HepG2 (cell line): Measurements from ENCODE around the gene PKP1. TPM values are rescaled to one million over a fixed set of nuclear protein-coding genes. Genes with fewer than 3 reads are reported as not detected.

Experiments
- ATAC-seq: fragments of 200-7000 bp; cut with Tn5 transposase; 3 replicates; pipeline ENCODE4 v1.9.1; 2020; ENCODE audit warnings: mild to moderate bottlenecking, moderate library complexity
- BruUV-seq: library from RNA; stranded (reverse); fragments of 400-500 nt; replicated peaks from 2 replicates; lab custom pipeline; 2021; lab: Mats Ljungman, UMichigan
- CTCF ChIA-PET: fragments of 300-600 bp; formaldehyde crosslinking; extraction: SDS; loops from one replicate; lab custom pipeline; 2021; ENCODE audit warnings: low total read pairs, inconsistent platforms, low intra/inter-chr PET ratio; lab: Yijun Ruan, JAX
- POLR2A ChIA-PET: fragments of 350-600 bp; sonication (Branson Sonifier 250); formaldehyde crosslinking; loops from one replicate; lab custom pipeline; 2020; ENCODE audit warnings: antibody characterized with exemption, inconsistent platforms; lab: Yijun Ruan, JAX
- DNase-seq: peaks from one replicate; pipeline ENCODE4 v3.0.0-alpha.2; 2015; ENCODE audit warnings: low spot score
- FAIRE-seq: peaks from 3 replicates; lab custom pipeline; 2011; peaks lifted over from hg19 to GRCh38; lab: Jason Lieb, UNC
- H2AFZ ChIP-seq: one replicate; pipeline ENCODE4 v1.6.1; 2011; ENCODE audit warnings: low read length, inconsistent platforms
- H3K27ac ChIP-seq: fragments of 300-600 bp; 3 replicates; pipeline ENCODE4 v1.8.0; 2011; ENCODE audit warnings: mixed run types, mild to moderate bottlenecking, mixed read lengths, low read length, inconsistent platforms; ENCODE audit not compliant: insufficient read depth; ENCODE audit errors: extremely low read length
- H3K27me3 ChIP-seq, 2 experiments: fragments of 200-600 bp in 1 of 2; 2 replicates in 1 of 2; 3 replicates in 1 of 2; pipeline versions ENCODE4 v1.6.0 to v1.8.0; 2011; ENCODE audit warnings: low read length in 2 of 2, mild to moderate bottlenecking in 2 of 2, moderate library complexity in 2 of 2, inconsistent platforms in 1 of 2; ENCODE audit not compliant: insufficient read depth in 2 of 2, control insufficient read depth in 1 of 2
- H3K36me3 ChIP-seq, 2 experiments: fragments of 200-600 bp in 1 of 2; replicated peaks in 1 of 2; 2 replicates in 1 of 2; 3 replicates in 1 of 2; pipeline versions ENCODE4 v1.5.1 to v1.8.0; 2011; ENCODE audit warnings: low read length in 2 of 2, inconsistent platforms in 1 of 2; ENCODE audit not compliant: insufficient read depth in 2 of 2, control insufficient read depth in 1 of 2
- H3K4me1 ChIP-seq: 2 replicates; pipeline ENCODE4 v1.5.1; 2012; ENCODE audit warnings: low read length, inconsistent platforms; ENCODE audit not compliant: insufficient read depth
- H3K4me2 ChIP-seq: 2 replicates; pipeline ENCODE4 v1.6.0; 2011; ENCODE audit warnings: low read depth, low read length, inconsistent platforms
- H3K4me3 ChIP-seq, 3 experiments: fragments of 200-600 bp in 1 of 3; sonication (generic), shearing (Covaris generic) in 1 of 3; replicated peaks in 1 of 3; 2 replicates each; pipeline ENCODE4 v1.5.1; 2011 to 2016; ENCODE audit warnings: low read length in 3 of 3, inconsistent platforms in 2 of 3, low read depth in 2 of 3, mild to moderate bottlenecking in 2 of 3, control low read depth in 1 of 3, mixed read lengths in 1 of 3; ENCODE audit not compliant: insufficient read depth in 1 of 3
- H3K79me2 ChIP-seq: one replicate; pipeline ENCODE4 v1.6.1; 2011; ENCODE audit warnings: low read length, inconsistent platforms; ENCODE audit not compliant: insufficient read depth
- H3K9ac ChIP-seq: 2 replicates; pipeline ENCODE4 v1.6.0; 2011; ENCODE audit warnings: mild to moderate bottlenecking, low read depth, low read length, inconsistent platforms; ENCODE audit not compliant: insufficient read depth
- H3K9me3 ChIP-seq: 2 replicates; pipeline ENCODE4 v1.5.1; 2012; ENCODE audit warnings: mild to moderate bottlenecking, low read length
- H4K20me1 ChIP-seq: 2 replicates; pipeline ENCODE4 v1.6.0; 2011; ENCODE audit warnings: inconsistent platforms, mild to moderate bottlenecking, low read length, moderate library complexity; ENCODE audit not compliant: insufficient read depth
- BORCS8-MEF2B ChIP-seq: sonication (generic); formaldehyde crosslinking; IDR thresholded peaks from 2 replicates; pipeline ENCODE4 v1.8.0; 2022; ENCODE audit warnings: mild to moderate bottlenecking, missing genetic modification reagents
- GLMP ChIP-seq: sonication (generic); formaldehyde crosslinking; IDR thresholded peaks from 2 replicates; pipeline ENCODE4 v1.9.0; 2021; ENCODE audit warnings: missing genetic modification reagents, mild to moderate bottlenecking, borderline replicate concordance
- KLF12 ChIP-seq: sonication (generic); formaldehyde crosslinking; IDR thresholded peaks from 2 replicates; pipeline ENCODE4 v1.4.0; 2020; ENCODE audit warnings: missing genetic modification reagents, borderline replicate concordance
- NCOA2 ChIP-seq: sonication (generic); formaldehyde crosslinking; IDR thresholded peaks from 2 replicates; pipeline ENCODE4 v1.8.0; 2022; ENCODE audit warnings: inconsistent platforms
- NFAT5 ChIP-seq: sonication (generic); formaldehyde crosslinking; IDR thresholded peaks from 2 replicates; pipeline ENCODE4 v1.4.0; 2020; ENCODE audit warnings: missing genetic modification reagents
- SMYD3 ChIP-seq: sonication (generic); formaldehyde crosslinking; IDR thresholded peaks from 2 replicates; pipeline ENCODE4 v1.8.1; 2023; ENCODE audit warnings: mild to moderate bottlenecking, missing genetic modification reagents
- SNAPC2 ChIP-seq: sonication (generic); formaldehyde crosslinking; IDR thresholded peaks from 2 replicates; pipeline ENCODE4 v1.8.1; 2022; ENCODE audit warnings: mild to moderate bottlenecking, missing genetic modification reagents
- ZNF792 ChIP-seq: IDR thresholded peaks from 2 replicates; pipeline ENCODE4 v1.6.1; 2016
- WGBS: methylation state at CpG from one replicate; pipeline ENCODE4 v1.1.6; 2017; ENCODE audit warnings: low lambda C conversion rate; 5-methylcytosine and 5-hydroxymethylcytosine counted together
- in situ Hi-C: cut with HindIII; loops from 2 replicates; pipeline ENCODE4 v1.10.0; 2017; ENCODE audit warnings: low pct_unique_long_range_greater_than_20kb; ENCODE audit not compliant: extremely low pct_ligation_motif_present
- intact Hi-C: fragments of 100-400 bp; cut with micrococcal nuclease; formaldehyde crosslinking; loops from one replicate; pipeline ENCODE4 v1.10.0; 2022; ENCODE audit not compliant: unreplicated experiment
- polyA plus RNA-seq, 8 experiments: library from polyadenylated mRNA; depleted of rRNA in 3 of 8; stranded (reverse) in 7 of 8; unstranded in 1 of 8; fragments of >200 nt; fragmentation: Illumina TruSeq in 4 of 8; extraction: Trizol in 4 of 8; gene quantifications; 2 replicates each; pipeline versions ENCODE4 v1.2.1 to v1.2.3, GENCODE V29; 2011 to 2016; ENCODE audit warnings: low read depth in 4 of 8, missing spikeins in 1 of 8, mixed read lengths in 1 of 8; ENCODE audit not compliant: insufficient read depth in 1 of 8
- total RNA-seq, 5 experiments: library from RNA; depleted of rRNA; stranded (reverse); fragments of >200 nt; fragmentation: Illumina TruSeq; extraction: Trizol; gene quantifications; 2 replicates each; pipeline ENCODE4 v1.2.3, GENCODE V29; 2016; ENCODE audit warnings: low read depth in 1 of 5

Gene PKP1
- total and polyA plus RNA-seq, 2 of the 13 experiments (the other 11 are each of a cell fraction or from before 2014, with no cell fraction given), result not detected

- TF ChIP-seq NFAT5 (CRISPR knock-in tag), result no peak
Observed at GRCh38 chr1:201376464-201377374, 93.4 kb downstream of the PKP1 start (continued).

- Histone ChIP-seq H4K20me1 (no peaks in the 10 kb centered on the region), H3K9ac (no peak within 1 kb of the TSS), H3K9me3 (no peaks in the 10 kb centered on the region), H3K27ac (no peak within 1 kb of the TSS), H3K27me3 (peaks cover 0 to 29% of the 10 kb centered on the region in 2 experiments; a peak in 3 of 5 replicates), H3K4me1 (no peaks in the 10 kb centered on the region), H3K4me2 (no peak within 1 kb of the TSS), H3K79me2 (no peaks in the 10 kb centered on the region), H3K36me3 (no peaks in the 10 kb centered on the region), H3K4me3 (no peak within 1 kb of the TSS), H2AFZ (no peak within 1 kb of the TSS)
- no TSS peak for BruUV-seq
- DNase-seq (no peak), ATAC-seq (no peak), FAIRE-seq (no peak)
- ChIA-PET POLR2A (no interaction called here), CTCF (interaction anchor here (1.5 kb wide), 1 partner anchor 31 kb away, joined by 5 read pairs; no protein-coding TSS in a partner anchor)
- TF ChIP-seq NCOA2 (CRISPR knock-in tag) (no peak), KLF12 (CRISPR knock-in tag) (no peak), GLMP (no peak), BORCS8-MEF2B (CRISPR knock-in tag) (no peak), SNAPC2 (no peak), SMYD3 (CRISPR knock-in tag) (no peak), ZNF792 (CRISPR knock-in tag) (no peak)
- intact Hi-C loops, result loop anchor here (1.0 kb wide), 1 partner anchor 11 kb away; no protein-coding TSS in a partner anchor
- 64% methylated on average over 8 of the region's 9 CpGs for WGBS
- in situ Hi-C loops, result loop anchor here (5.0 kb wide), 1 partner anchor 35 kb away; no protein-coding TSS in a partner anchor
Observed at GRCh38 chr1:201377611-201378092, 94.3 kb downstream of the PKP1 start, which contains the start of gene TNNT2. TSS of gene TNNT2 (minus strand) at chr1:201377680. CDS start at chr1:201373254, 4,426 bp downstream.
